Neural crest cell (in vitro differentiated cells): ENCODE measurements around the gene GRIFIN. TPM values are rescaled to one million over a fixed set of nuclear protein-coding genes. Genes with fewer than 3 reads are reported as not detected.
A peak's percentile ranks its signal among the peaks of the same experiment; 100 is the strongest.

ENCODE experiments used
- DNase-seq: peaks from one replicate; pipeline ENCODE4 v3.0.0; 2021; ENCODE audit warnings: low read depth, mixed read lengths, low spot score
- H3K27ac Mint-ChIP-seq: one replicate; pipeline ENCODE4 v1.8.0; 2021; ENCODE audit warnings: mild to moderate bottlenecking, mixed read lengths; ENCODE audit not compliant: unreplicated experiment
- H3K27me3 Mint-ChIP-seq: 2 replicates; pipeline ENCODE4 v1.8.0; 2021; ENCODE audit warnings: low read depth, mild to moderate bottlenecking, mixed read lengths
- H3K36me3 Mint-ChIP-seq: 2 replicates; pipeline ENCODE4 v1.8.0; 2021; ENCODE audit warnings: low read depth, mild to moderate bottlenecking, mixed read lengths
- H3K4me1 Mint-ChIP-seq: 2 replicates; pipeline ENCODE4 v1.8.0; 2021; ENCODE audit warnings: mixed read lengths
- H3K4me3 Mint-ChIP-seq: one replicate; pipeline ENCODE4 v1.8.0; 2021; ENCODE audit warnings: mild to moderate bottlenecking, mixed read lengths
- H3K9me3 Mint-ChIP-seq: 2 replicates; pipeline ENCODE4 v1.8.0; 2021; ENCODE audit warnings: mixed read lengths
- CTCF ChIP-seq: fragments of 200-600 bp; sonication (generic); conservative IDR thresholded peaks from 2 replicates; pipeline ENCODE4 v1.5.0; 2021; ENCODE audit warnings: antibody characterized with exemption, mild to moderate bottlenecking
- total RNA-seq: library from RNA; stranded (reverse); gene quantifications from 2 replicates; pipeline ENCODE4 v1.2.1, GENCODE V29; 2021

GRIFIN gene
- total RNA-seq, 1 donor from 2014 or later = not detected

- no peak overlapping the region for H3K4me3 Mint-ChIP-seq
- H3K27me3 Mint-ChIP-seq = no peaks in the 10 kb centered on the region
- H3K36me3 Mint-ChIP-seq = no peaks in the 10 kb centered on the region
- H3K27ac Mint-ChIP-seq = peak overlapping the region; percentile 27
- no peak for DNase-seq
- TF ChIP-seq CTCF = no peak
- H3K4me1 Mint-ChIP-seq = peaks cover 14% of the 10 kb centered on the region
- no peaks in the 10 kb centered on the region for H3K9me3 Mint-ChIP-seq
Observed at GRCh38 chr7:2444476-2444875, 31.7 kb downstream of the GRIFIN start.

- H3K4me3 Mint-ChIP-seq = no peak overlapping the region
- H3K27ac Mint-ChIP-seq = no peak overlapping the region
- no peaks in the 10 kb centered on the region for H3K9me3 Mint-ChIP-seq
- H3K4me1 Mint-ChIP-seq = peaks cover 14% of the 10 kb centered on the region
- no peak for DNase-seq
- no peaks in the 10 kb centered on the region for H3K36me3 Mint-ChIP-seq
- no peak for TF ChIP-seq CTCF
- no peaks in the 10 kb centered on the region for H3K27me3 Mint-ChIP-seq
Observed at GRCh38 chr7:2443491-2443890, 32.7 kb downstream of the GRIFIN start.

GRCh38 chr7:2441430-2442058 lies 34.7 kb downstream of the GRIFIN start:
- H3K36me3 Mint-ChIP-seq = no peaks in the 10 kb centered on the region
- no peak overlapping the region for H3K27ac Mint-ChIP-seq
- H3K9me3 Mint-ChIP-seq = no peaks in the 10 kb centered on the region

GRCh38 chr7:2440608-2441245 lies 35.5 kb downstream of the GRIFIN start:
- Mint-ChIP-seq H3K27me3 (no peaks in the 10 kb centered on the region), H3K4me3 (no peak overlapping the region), H3K4me1 (peaks cover 17% of the 10 kb centered on the region), H3K36me3 (no peaks in the 10 kb centered on the region), H3K9me3 (no peaks in the 10 kb centered on the region), H3K27ac (no peak overlapping the region)
- no peak for TF ChIP-seq CTCF
- DNase-seq = no peak

More at GRCh38 chr7:2441430-2442058, 34.7 kb downstream of the GRIFIN start:
- DNase-seq = no peak
- H3K4me1 Mint-ChIP-seq = peaks cover 14% of the 10 kb centered on the region
- no peak overlapping the region for H3K4me3 Mint-ChIP-seq
- TF ChIP-seq CTCF = no peak
- no peaks in the 10 kb centered on the region for H3K27me3 Mint-ChIP-seq

- no peak for TF ChIP-seq CTCF
- H3K27me3 Mint-ChIP-seq = no peaks in the 10 kb centered on the region
- DNase-seq = no peak
- H3K9me3 Mint-ChIP-seq = no peaks in the 10 kb centered on the region
- peaks cover 17% of the 10 kb centered on the region for H3K4me1 Mint-ChIP-seq
- no peak overlapping the region for H3K4me3 Mint-ChIP-seq
- H3K36me3 Mint-ChIP-seq = peaks cover under 1% of the 10 kb centered on the region
- H3K27ac Mint-ChIP-seq = no peak overlapping the region
Observed at GRCh38 chr7:2438775-2439174, 37.4 kb downstream of the GRIFIN start.
